ENCODE measurements around the gene RMRP. TPM values are rescaled to one million over a fixed set of nuclear protein-coding genes. Genes with fewer than 3 reads are reported as not detected.

RMRP gene
- total RNA-seq, 4 donors from 2014 or later: 841 to 3,200 (median 2,180) TPM

GRCh38 chr9:35687306-35687705, 29.5 kb upstream of the RMRP start:
- TF ChIP-seq, protein P1, sequence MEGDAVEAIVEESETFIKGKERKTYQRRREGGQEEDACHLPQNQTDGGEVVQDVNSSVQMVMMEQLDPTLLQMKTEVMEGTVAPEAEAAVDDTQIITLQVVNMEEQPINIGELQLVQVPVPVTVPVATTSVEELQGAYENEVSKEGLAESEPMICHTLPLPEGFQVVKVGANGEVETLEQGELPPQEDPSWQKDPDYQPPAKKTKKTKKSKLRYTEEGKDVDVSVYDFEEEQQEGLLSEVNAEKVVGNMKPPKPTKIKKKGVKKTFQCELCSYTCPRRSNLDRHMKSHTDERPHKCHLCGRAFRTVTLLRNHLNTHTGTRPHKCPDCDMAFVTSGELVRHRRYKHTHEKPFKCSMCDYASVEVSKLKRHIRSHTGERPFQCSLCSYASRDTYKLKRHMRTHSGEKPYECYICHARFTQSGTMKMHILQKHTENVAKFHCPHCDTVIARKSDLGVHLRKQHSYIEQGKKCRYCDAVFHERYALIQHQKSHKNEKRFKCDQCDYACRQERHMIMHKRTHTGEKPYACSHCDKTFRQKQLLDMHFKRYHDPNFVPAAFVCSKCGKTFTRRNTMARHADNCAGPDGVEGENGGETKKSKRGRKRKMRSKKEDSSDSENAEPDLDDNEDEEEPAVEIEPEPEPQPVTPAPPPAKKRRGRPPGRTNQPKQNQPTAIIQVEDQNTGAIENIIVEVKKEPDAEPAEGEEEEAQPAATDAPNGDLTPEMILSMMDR (IDR thresholded peaks at IDR 0.05): no peak
- DNase-seq (ENCODE audit: low spot score) (no peak), ATAC-seq (ENCODE audit: low FRiP score) (no peak)

- TF ChIP-seq, protein P1 (IDR thresholded peaks at IDR 0.05): no peak
- DNase-seq (ENCODE audit: low spot score) (no peak), ATAC-seq (ENCODE audit: low FRiP score) (no peak)
Measured at GRCh38 chr9:35686222-35687203, 28.7 kb upstream of the RMRP start.

DNA sequence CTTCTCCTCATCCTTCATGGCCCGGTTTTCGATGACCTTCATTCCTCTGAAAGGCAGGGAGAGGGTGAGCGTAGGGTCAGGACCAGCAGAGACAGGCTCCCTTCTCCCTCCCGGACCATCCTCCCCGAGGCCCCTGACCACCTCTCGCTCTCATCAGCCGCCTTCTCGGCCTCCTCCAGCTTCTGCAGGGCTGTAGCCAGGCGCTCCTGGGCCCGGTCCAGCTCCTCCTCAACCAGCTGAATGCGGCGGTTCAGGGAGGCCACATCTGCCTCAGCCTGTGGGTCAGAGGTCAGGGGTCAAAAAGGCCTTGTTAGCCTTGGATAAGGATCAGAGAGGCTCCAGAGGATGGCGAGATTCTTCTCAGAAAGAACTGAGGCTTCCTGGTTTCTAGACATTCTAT, 27.7 kb upstream of the RMRP start:
- ATAC-seq (ENCODE audit: low FRiP score): no peak
- TF ChIP-seq, protein P1 (IDR thresholded peaks at IDR 0.05): no peak
- DNase-seq (ENCODE audit: low spot score): no peak

DNA sequence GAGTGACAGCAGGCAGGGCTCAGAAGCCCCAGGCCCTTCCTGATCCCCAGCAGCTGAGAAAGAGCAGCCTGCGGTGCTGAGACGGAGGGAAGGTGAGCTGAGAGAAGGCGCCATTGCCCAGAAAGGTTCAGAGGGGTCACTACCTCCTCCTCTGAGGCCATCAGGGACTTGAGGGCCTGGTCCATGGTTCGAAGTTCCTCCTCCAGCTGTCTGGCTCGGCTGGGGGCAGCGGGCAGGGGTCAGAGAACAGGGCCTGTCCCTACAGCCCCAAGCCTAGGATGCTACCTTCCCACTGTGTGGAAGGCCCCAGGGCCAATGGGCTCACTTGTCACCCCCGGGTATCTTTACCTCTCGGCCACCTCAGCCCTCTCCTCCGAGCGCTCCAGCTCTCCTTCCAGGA, 27.1 kb upstream of the RMRP start:
- no peak for DNase-seq (ENCODE audit: low spot score)
- TF ChIP-seq, protein P1 (IDR thresholded peaks at IDR 0.05): no peak
- no peak for ATAC-seq (ENCODE audit: low FRiP score)

- ATAC-seq (ENCODE audit: low FRiP score) (no peak), DNase-seq (ENCODE audit: low spot score) (no peak)
- TF ChIP-seq, protein P1 (IDR thresholded peaks at IDR 0.05): no peak
Measured at GRCh38 chr9:35683323-35683722, 25.5 kb upstream of the RMRP start.

DNA sequence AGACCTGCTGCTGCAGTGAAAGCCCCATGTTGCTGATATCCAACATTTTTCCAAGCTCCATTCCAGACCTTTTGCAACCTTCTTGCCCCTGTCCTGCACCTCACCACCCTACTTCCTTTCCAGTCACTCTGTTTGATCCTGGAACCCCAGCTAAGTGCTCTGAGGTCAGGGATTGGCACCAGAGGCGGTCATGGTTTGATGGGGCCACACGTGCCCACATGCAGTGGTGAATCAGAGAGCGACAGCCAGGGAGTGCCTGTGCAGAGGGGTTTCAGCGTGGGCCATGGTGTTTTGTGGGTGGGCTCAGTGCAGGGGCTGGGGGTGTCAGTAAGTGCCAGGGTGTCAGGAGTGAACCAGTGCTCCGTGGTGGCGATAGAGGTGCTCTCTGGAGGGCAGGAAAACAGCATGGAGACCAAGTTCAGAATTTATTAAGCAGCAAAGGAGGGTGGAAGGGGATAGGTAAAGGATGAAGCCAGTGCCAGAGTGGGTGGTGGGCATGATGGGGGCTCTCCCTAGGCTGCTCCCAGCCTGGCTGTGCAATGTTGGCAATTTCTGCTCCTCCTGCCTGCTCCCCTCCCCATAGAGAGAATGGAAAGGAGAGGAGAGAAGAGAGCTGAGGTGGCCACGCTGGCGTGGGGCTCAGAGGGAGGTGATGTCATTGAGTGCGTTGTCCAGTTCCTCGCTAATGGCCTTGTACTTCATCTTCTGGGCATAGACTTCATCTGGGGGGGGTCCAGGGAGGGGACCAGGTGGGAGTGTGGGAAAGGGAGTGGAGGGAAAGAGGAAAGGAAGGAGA, 24.9 kb upstream of the RMRP start:
- TF ChIP-seq, protein P1 (IDR thresholded peaks at IDR 0.05): no peak
- DNase-seq (ENCODE audit: low spot score): no peak
- ATAC-seq (ENCODE audit: low FRiP score): no peak

Measured in omental fat pad (tissue), 4 donors.